ENCODE data around the gene ENOPH1. TPM values are rescaled to one million over a fixed set of nuclear protein-coding genes. Genes with fewer than 3 reads are reported as not detected.
"Not testable (repeated sequence)": the region's sequence is repeated elsewhere in the genome, so short reads cannot be mapped to it uniquely, and the experiment has no call there.

The ENOPH1 gene
- total and polyA plus RNA-seq, 4 donors = 64.8 to 129 (median 87.4) TPM

DNA sequence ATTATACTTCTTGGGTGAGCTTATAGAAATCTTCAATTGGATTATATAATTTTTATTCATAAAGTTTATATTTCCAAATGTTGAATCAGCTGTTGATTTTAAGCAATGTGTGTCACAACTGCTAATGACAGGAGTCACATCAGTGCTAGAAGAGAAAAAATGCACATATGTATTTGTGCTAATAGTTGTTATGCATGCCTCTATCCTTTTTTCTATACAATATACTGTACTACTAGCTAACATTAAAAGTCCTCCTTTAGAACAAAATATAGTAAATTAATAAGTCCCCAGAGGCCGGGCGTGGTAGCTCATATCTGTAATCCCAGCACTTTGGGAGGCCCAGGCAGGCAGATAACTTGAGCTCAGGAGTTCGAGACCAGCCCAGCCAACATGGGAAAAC, 32.9 kb upstream of the ENOPH1 start:
- no peak overlapping the region for H3K27ac ChIP-seq (ENCODE audit: low read depth, low read length)
- H3K9me3 ChIP-seq (ENCODE audit: control insufficient read depth, insufficient read depth, low read length) = no peaks in the 10 kb centered on the region
- no peaks in the 10 kb centered on the region for H3K27me3 ChIP-seq (ENCODE audit: control insufficient read depth, insufficient read depth, low read length)
- H3K4me1 ChIP-seq (ENCODE audit: control insufficient read depth, insufficient read depth, low read length) = no peaks in the 10 kb centered on the region
- H3K4me3 ChIP-seq (ENCODE audit: low read depth, low read length) = no peak overlapping the region
- no peak for DNase-seq (ENCODE audit: low read depth in 4 of 6, low spot score in 6 of 6)
- WGBS (ENCODE audit: insufficient coverage) = 100% methylated on average over 2 of the region's 3 CpGs
- no peaks in the 10 kb centered on the region for H3K36me3 ChIP-seq (ENCODE audit: control insufficient read depth, insufficient read depth, low read length)

DNA sequence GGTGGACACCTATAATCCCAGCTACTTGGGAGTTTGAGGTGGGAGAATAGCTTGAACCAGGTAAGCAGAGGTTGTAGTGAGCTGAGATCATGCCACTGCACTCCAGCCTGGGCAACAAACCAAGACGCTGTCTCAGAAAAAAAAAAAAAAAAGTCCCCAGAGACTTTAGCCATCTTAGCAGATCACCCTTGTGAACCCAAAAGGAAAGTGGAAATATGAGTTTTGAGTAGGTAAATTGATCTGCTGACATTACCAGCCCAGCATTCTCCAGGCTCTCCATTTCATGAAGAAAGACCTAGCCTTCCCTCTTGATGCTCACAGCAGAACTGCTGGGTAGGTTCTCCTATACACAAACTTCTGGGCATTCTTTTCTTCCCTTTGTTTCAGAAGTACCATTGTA, 32.1 kb upstream of the ENOPH1 start:
- Histone ChIP-seq H3K4me3 (ENCODE audit: low read depth, low read length) (no peak overlapping the region), H3K9me3 (ENCODE audit: control insufficient read depth, insufficient read depth, low read length) (no peaks in the 10 kb centered on the region), H3K4me1 (ENCODE audit: control insufficient read depth, insufficient read depth, low read length) (no peaks in the 10 kb centered on the region), H3K27me3 (ENCODE audit: control insufficient read depth, insufficient read depth, low read length) (no peaks in the 10 kb centered on the region), H3K36me3 (ENCODE audit: control insufficient read depth, insufficient read depth, low read length) (no peaks in the 10 kb centered on the region), H3K27ac (ENCODE audit: low read depth, low read length) (no peak overlapping the region)
- DNase-seq (ENCODE audit: low read depth in 4 of 6, low spot score in 6 of 6) = no peak
- WGBS (ENCODE audit: insufficient coverage) = no CpG with 5 or more reads among the region's 1 CpG

- Histone ChIP-seq H3K9me3 (ENCODE audit: control insufficient read depth, insufficient read depth, low read length) (no peaks in the 10 kb centered on the region), H3K4me1 (ENCODE audit: control insufficient read depth, insufficient read depth, low read length) (no peaks in the 10 kb centered on the region), H3K27me3 (ENCODE audit: control insufficient read depth, insufficient read depth, low read length) (no peaks in the 10 kb centered on the region), H3K27ac (ENCODE audit: low read depth, low read length) (no peak overlapping the region), H3K4me3 (ENCODE audit: low read depth, low read length) (no peak overlapping the region), H3K36me3 (ENCODE audit: control insufficient read depth, insufficient read depth, low read length) (no peaks in the 10 kb centered on the region)
- WGBS (ENCODE audit: insufficient coverage) = 95% methylated on average over 5 of the region's 7 CpGs
- no peak for DNase-seq (ENCODE audit: low read depth in 4 of 6, low spot score in 6 of 6)
These were observed 28.8 kb upstream of the ENOPH1 start for GRCh38 chr4:82401600-82401999.

GRCh38 chr4:82402196-82402775, 28.1 kb upstream of the ENOPH1 start:
- Histone ChIP-seq H3K27ac (ENCODE audit: low read depth, low read length) (no peak overlapping the region), H3K36me3 (ENCODE audit: control insufficient read depth, insufficient read depth, low read length) (no peaks in the 10 kb centered on the region), H3K9me3 (ENCODE audit: control insufficient read depth, insufficient read depth, low read length) (no peaks in the 10 kb centered on the region), H3K27me3 (ENCODE audit: control insufficient read depth, insufficient read depth, low read length) (no peaks in the 10 kb centered on the region), H3K4me3 (ENCODE audit: low read depth, low read length) (no peak overlapping the region), H3K4me1 (ENCODE audit: control insufficient read depth, insufficient read depth, low read length) (no peaks in the 10 kb centered on the region)
- DNase-seq (ENCODE audit: low read depth in 4 of 6, low spot score in 6 of 6) = no peak
- 96% methylated on average over 13 of the region's 17 CpGs for WGBS (ENCODE audit: insufficient coverage)

GRCh38 chr4:82403725-82404124, 26.7 kb upstream of the ENOPH1 start:
- H3K4me3 ChIP-seq (ENCODE audit: low read depth, low read length) = no peak overlapping the region
- no peaks in the 10 kb centered on the region for H3K27me3 ChIP-seq (ENCODE audit: control insufficient read depth, insufficient read depth, low read length)
- no peaks in the 10 kb centered on the region for H3K9me3 ChIP-seq (ENCODE audit: control insufficient read depth, insufficient read depth, low read length)
- H3K36me3 ChIP-seq (ENCODE audit: control insufficient read depth, insufficient read depth, low read length) = no peaks in the 10 kb centered on the region
- H3K4me1 ChIP-seq (ENCODE audit: control insufficient read depth, insufficient read depth, low read length) = no peaks in the 10 kb centered on the region
- no peak overlapping the region for H3K27ac ChIP-seq (ENCODE audit: low read depth, low read length)
- no CpG with 5 or more reads among the region's 1 CpG for WGBS (ENCODE audit: insufficient coverage)
- no peak for DNase-seq (ENCODE audit: low read depth in 4 of 6, low spot score in 6 of 6)

DNA sequence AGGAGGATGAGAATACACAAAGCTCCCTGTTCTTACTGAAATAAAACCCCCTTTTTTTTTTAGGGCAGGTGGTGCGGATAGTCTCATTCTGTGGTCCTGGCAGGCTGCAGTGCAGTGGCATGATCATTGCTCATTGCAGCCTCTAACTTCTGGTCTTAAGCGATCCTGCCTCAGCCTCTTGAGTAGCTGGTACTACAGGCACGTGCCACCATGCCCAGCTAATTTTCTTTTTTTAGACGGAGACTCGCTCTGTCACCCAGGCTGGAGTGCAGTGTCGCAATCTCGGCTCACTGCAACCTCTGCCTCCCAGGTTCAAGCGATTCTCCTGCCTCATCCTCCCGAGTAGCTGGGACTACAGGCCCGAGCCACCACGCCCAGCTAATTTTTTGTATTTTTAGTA, 15.3 kb upstream of the ENOPH1 start:
- WGBS (ENCODE audit: insufficient coverage) = 96% methylated on average over 6 of the region's 11 CpGs
- not testable (repeated sequence) for H3K4me1 ChIP-seq (ENCODE audit: control insufficient read depth, insufficient read depth, low read length); DNase-seq (ENCODE audit: low read depth in 4 of 6, low spot score in 6 of 6); H3K9me3 ChIP-seq (ENCODE audit: control insufficient read depth, insufficient read depth, low read length); H3K4me3 ChIP-seq (ENCODE audit: low read depth, low read length); H3K36me3 ChIP-seq (ENCODE audit: control insufficient read depth, insufficient read depth, low read length); H3K27ac ChIP-seq (ENCODE audit: low read depth, low read length); H3K27me3 ChIP-seq (ENCODE audit: control insufficient read depth, insufficient read depth, low read length)

- H3K36me3 ChIP-seq (ENCODE audit: control insufficient read depth, insufficient read depth, low read length) = no peaks in the 10 kb centered on the region
- no peak overlapping the region for H3K27ac ChIP-seq (ENCODE audit: low read depth, low read length)
- no peaks in the 10 kb centered on the region for H3K27me3 ChIP-seq (ENCODE audit: control insufficient read depth, insufficient read depth, low read length)
- no peaks in the 10 kb centered on the region for H3K4me1 ChIP-seq (ENCODE audit: control insufficient read depth, insufficient read depth, low read length)
- H3K9me3 ChIP-seq (ENCODE audit: control insufficient read depth, insufficient read depth, low read length) = no peaks in the 10 kb centered on the region
- DNase-seq (ENCODE audit: low read depth in 4 of 6, low spot score in 6 of 6) = no peak
- no peak overlapping the region for H3K4me3 ChIP-seq (ENCODE audit: low read depth, low read length)
- 25% methylated on average over 12 of the region's 12 CpGs for WGBS (ENCODE audit: insufficient coverage)
These were observed 14.4 kb upstream of the ENOPH1 start for GRCh38 chr4:82415922-82416365.

GRCh38 chr4:82419451-82419850, 10.9 kb upstream of the ENOPH1 start:
- H3K4me1 ChIP-seq (ENCODE audit: control insufficient read depth, insufficient read depth, low read length) = no peaks in the 10 kb centered on the region
- H3K36me3 ChIP-seq (ENCODE audit: control insufficient read depth, insufficient read depth, low read length) = peaks cover 11% of the 10 kb centered on the region
- no peak overlapping the region for H3K4me3 ChIP-seq (ENCODE audit: low read depth, low read length)
- H3K9me3 ChIP-seq (ENCODE audit: control insufficient read depth, insufficient read depth, low read length) = no peaks in the 10 kb centered on the region
- no CpG with 5 or more reads among the region's 3 CpGs for WGBS (ENCODE audit: insufficient coverage)
- DNase-seq (ENCODE audit: low read depth in 4 of 6, low spot score in 6 of 6) = no peak
- no peaks in the 10 kb centered on the region for H3K27me3 ChIP-seq (ENCODE audit: control insufficient read depth, insufficient read depth, low read length)
- H3K27ac ChIP-seq (ENCODE audit: low read depth, low read length) = no peak overlapping the region

- 85% methylated on average over 7 of the region's 13 CpGs for WGBS (ENCODE audit: insufficient coverage)
- peaks cover 20% of the 10 kb centered on the region for H3K36me3 ChIP-seq (ENCODE audit: control insufficient read depth, insufficient read depth, low read length)
These were observed 8.4 kb upstream of the ENOPH1 start for GRCh38 chr4:82421796-82422560.

GRCh38 chr4:82422616-82423015, 7.8 kb upstream of the ENOPH1 start:
- H3K4me1 ChIP-seq (ENCODE audit: control insufficient read depth, insufficient read depth, low read length) = peaks cover 4% of the 10 kb centered on the region
- H3K4me3 ChIP-seq (ENCODE audit: low read depth, low read length) = no peak overlapping the region
- no peak overlapping the region for H3K27ac ChIP-seq (ENCODE audit: low read depth, low read length)
- peaks cover 21% of the 10 kb centered on the region for H3K36me3 ChIP-seq (ENCODE audit: control insufficient read depth, insufficient read depth, low read length)
- H3K27me3 ChIP-seq (ENCODE audit: control insufficient read depth, insufficient read depth, low read length) = no peaks in the 10 kb centered on the region
- 83% methylated on average over 1 of the region's 5 CpGs for WGBS (ENCODE audit: insufficient coverage)
- DNase-seq (ENCODE audit: low read depth in 4 of 6, low spot score in 6 of 6) = no peak
- no peaks in the 10 kb centered on the region for H3K9me3 ChIP-seq (ENCODE audit: control insufficient read depth, insufficient read depth, low read length)

More at GRCh38 chr4:82421796-82422560, 8.4 kb upstream of the ENOPH1 start:
- DNase-seq (ENCODE audit: low read depth in 4 of 6, low spot score in 6 of 6) = no peak
- H3K4me1 ChIP-seq (ENCODE audit: control insufficient read depth, insufficient read depth, low read length) = peaks cover 2% of the 10 kb centered on the region
- no peaks in the 10 kb centered on the region for H3K9me3 ChIP-seq (ENCODE audit: control insufficient read depth, insufficient read depth, low read length)
- H3K4me3 ChIP-seq (ENCODE audit: low read depth, low read length) = no peak overlapping the region
- no peaks in the 10 kb centered on the region for H3K27me3 ChIP-seq (ENCODE audit: control insufficient read depth, insufficient read depth, low read length)
- H3K27ac ChIP-seq (ENCODE audit: low read depth, low read length) = no peak overlapping the region

Measured in spinal cord (tissue), 10 donors.